ENCODE data around the gene FRAT2. TPM values are rescaled to one million over a fixed set of nuclear protein-coding genes. Genes with fewer than 3 reads are reported as not detected.
"Not testable (repeated sequence)": the region's sequence is repeated elsewhere in the genome, so short reads cannot be mapped to it uniquely, and the experiment has no call there.

FRAT2 gene
- polyA plus RNA-seq, 1 experiment, result 1.8 TPM

DNA sequence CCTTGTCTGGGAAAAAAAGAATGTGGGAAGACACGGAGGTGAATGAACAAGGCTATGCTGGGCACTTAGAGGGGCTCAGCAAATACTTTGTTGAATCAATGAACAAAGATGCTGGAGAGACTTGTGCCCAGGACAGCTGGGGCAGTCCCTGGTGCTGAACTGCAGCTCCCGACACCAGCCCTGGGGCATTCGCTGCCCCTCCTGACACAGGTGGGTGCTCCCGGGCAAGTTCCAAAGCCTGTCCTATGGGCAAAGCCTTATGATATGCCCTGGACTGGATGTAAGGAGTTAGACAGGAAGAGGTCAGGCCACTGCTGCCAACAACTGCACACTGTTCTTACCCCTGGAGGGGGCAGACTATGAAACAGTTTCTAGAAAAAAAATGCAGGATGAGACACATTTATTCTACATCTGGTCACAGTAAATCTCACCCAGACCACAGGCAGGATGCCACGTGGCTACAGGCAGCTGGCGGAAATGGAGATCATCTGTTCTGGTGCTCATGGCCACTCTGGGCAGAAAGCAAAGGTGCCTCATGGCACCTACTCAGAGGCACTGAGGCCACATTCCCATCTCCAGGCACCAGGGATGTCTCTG, 21.9 kb upstream of the FRAT2 start:
- peak; percentile 30; the same call in 1 of the 2 replicates for TF ChIP-seq CTCF (IDR thresholded peaks at IDR 0.05; ENCODE audit: insufficient read depth, low read depth, low read length)
- peaks cover 19% of the 10 kb centered on the region for H3K36me3 ChIP-seq (ENCODE audit: control insufficient read depth, insufficient read depth, low read length)
- no peaks in the 10 kb centered on the region for H3K27me3 ChIP-seq (ENCODE audit: control insufficient read depth, insufficient read depth, low read length)
- ChIA-PET CTCF (interaction anchor here (1.4 to 3.1 kb wide), 3 partner anchors 24 to 82 kb away, joined by 5 to 15 read pairs (median 5); no protein-coding TSS in a partner anchor), POLR2A (no interaction called here)
- H3K4me3 ChIP-seq (ENCODE audit: low read depth, low read length), result no peak overlapping the region
- DNase-seq (ENCODE audit: low read depth), result peak; percentile 37

DNA sequence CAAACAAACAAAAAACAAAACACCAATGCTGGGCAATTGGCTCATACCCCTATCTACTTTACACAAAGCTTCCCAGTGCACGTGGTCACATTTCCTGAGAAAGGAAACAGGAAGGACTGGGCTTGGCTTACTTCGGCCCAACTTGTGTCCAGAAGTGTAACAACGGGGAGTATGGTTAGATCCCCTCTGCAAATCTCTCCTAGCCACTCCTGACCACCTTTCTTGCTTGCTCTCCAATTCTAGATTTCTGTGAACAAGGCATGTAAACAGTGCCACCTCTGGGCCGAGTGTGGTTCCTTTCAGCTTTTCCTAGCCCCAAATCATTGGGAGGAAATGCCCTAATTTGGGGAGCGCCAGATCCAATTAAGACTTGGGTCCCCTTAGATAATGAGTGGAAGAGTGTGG, 21.0 kb upstream of the FRAT2 start:
- Histone ChIP-seq H3K4me3 (ENCODE audit: low read depth, low read length) (no peak overlapping the region), H3K27me3 (ENCODE audit: control insufficient read depth, insufficient read depth, low read length) (no peaks in the 10 kb centered on the region), H3K36me3 (ENCODE audit: control insufficient read depth, insufficient read depth, low read length) (peaks cover 17% of the 10 kb centered on the region)
- no peak for DNase-seq (ENCODE audit: low read depth)
- ChIA-PET CTCF (interaction anchor here (0.7 to 3.1 kb wide), 5 partner anchors 23 to 318 kb away, joined by 3 to 15 read pairs (median 5); no protein-coding TSS in a partner anchor), POLR2A (no interaction called here)
- peak; percentile 44 for TF ChIP-seq CTCF (IDR thresholded peaks at IDR 0.05; ENCODE audit: insufficient read depth, low read depth, low read length)

GRCh38 chr10:97353945-97354344, 19.4 kb upstream of the FRAT2 start:
- Histone ChIP-seq H3K36me3 (ENCODE audit: control insufficient read depth, insufficient read depth, low read length) (peaks cover 9% of the 10 kb centered on the region), H3K27me3 (ENCODE audit: control insufficient read depth, insufficient read depth, low read length) (no peaks in the 10 kb centered on the region), H3K4me3 (ENCODE audit: low read depth, low read length) (no peak overlapping the region)
- no peak for DNase-seq (ENCODE audit: low read depth)
- TF ChIP-seq CTCF (IDR thresholded peaks at IDR 0.05; ENCODE audit: insufficient read depth, low read depth, low read length), result no peak
- POLR2A ChIA-PET, result no interaction called here
- CTCF ChIA-PET, result interaction anchor here (1.0 kb wide), 1 partner anchor 281 kb away, joined by 5 read pairs; no protein-coding TSS in a partner anchor

DNA sequence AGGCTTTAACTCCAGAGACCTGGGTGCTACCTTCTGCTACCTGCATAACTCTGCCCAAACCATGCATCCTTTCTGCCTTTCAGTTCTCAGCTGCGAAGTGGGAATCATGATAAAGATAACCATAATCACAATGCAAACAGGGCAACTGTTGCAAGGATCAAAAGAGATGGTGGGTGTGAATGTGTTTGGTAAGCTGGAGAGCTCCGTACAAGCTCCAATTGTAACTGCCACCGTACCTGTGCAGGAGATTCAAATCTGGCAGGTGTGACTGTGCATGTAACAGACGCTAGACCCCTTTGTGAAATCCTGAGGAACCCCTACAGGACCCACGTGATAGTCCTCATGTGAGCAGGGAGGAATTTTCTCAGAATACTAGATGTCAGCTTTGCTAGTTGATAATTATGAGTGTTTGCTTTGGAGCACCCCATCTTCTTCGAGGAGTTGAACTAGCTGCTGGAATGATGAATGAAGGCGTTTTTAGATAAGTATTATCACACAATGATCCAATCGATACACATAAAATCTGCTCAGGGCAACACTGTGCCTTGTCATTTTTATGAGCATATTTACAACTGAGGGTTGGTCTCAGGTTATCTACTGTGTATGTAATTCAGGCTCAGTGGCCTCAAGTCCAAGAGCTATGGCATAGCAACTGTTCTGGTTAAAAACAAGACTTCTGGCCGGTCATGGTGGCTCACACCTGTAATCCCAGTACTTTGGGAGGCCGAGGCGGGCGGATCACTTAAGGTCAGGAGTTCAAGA, 15.4 kb upstream of the FRAT2 start:
- DNase-seq (ENCODE audit: low read depth), result no peak
- Histone ChIP-seq H3K4me3 (ENCODE audit: low read depth, low read length) (no peak overlapping the region), H3K36me3 (ENCODE audit: control insufficient read depth, insufficient read depth, low read length) (0 out of 2 replicates have a peak, but pooled peaks cover 2% of the 10 kb centered on the region), H3K27me3 (ENCODE audit: control insufficient read depth, insufficient read depth, low read length) (no peaks in the 10 kb centered on the region)
- no peak for TF ChIP-seq CTCF (IDR thresholded peaks at IDR 0.05; ENCODE audit: insufficient read depth, low read depth, low read length)
- ChIA-PET CTCF (interaction anchor here (0.6 to 1.3 kb wide), 3 partner anchors 10 to 340 kb away, joined by 3 to 4 read pairs (median 3); no protein-coding TSS in a partner anchor), POLR2A (no interaction called here)

GRCh38 chr10:97347317-97347716, 12.8 kb upstream of the FRAT2 start:
- no peak for DNase-seq (ENCODE audit: low read depth)
- no peaks in the 10 kb centered on the region for H3K27me3 ChIP-seq (ENCODE audit: control insufficient read depth, insufficient read depth, low read length)
- H3K4me3 ChIP-seq (ENCODE audit: low read depth, low read length), result no peak overlapping the region
- ChIA-PET CTCF (interaction anchor here (0.7 kb wide), 1 partner anchor 25 kb away, joined by 3 read pairs; no protein-coding TSS in a partner anchor), POLR2A (no interaction called here)
- no peaks in the 10 kb centered on the region for H3K36me3 ChIP-seq (ENCODE audit: control insufficient read depth, insufficient read depth, low read length)
- TF ChIP-seq CTCF (IDR thresholded peaks at IDR 0.05; ENCODE audit: insufficient read depth, low read depth, low read length), result no peak

DNA sequence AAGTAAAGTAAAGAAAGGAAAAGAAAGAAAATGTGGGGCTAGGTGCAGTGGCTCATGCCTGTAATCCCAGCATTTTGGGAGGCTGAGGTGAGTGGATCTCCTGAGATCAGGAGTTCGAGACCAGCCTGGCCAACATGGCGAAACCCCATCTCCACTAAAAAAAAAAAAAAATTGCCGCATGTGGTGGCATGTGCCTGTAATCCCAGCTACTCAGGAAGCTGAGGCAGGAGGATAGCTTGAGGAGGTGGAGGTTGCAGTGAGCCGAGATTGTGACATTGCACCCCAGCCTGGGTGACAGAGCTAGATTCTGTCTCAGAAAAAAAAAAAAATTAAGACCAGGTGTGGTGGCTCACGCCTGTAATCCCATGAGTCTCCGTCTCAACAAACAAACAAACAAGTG, 9.1 kb upstream of the FRAT2 start:
- H3K4me3 ChIP-seq (ENCODE audit: low read depth, low read length); H3K36me3 ChIP-seq (ENCODE audit: control insufficient read depth, insufficient read depth, low read length); H3K27me3 ChIP-seq (ENCODE audit: control insufficient read depth, insufficient read depth, low read length); POLR2A ChIA-PET; DNase-seq (ENCODE audit: low read depth): not testable (repeated sequence)
- CTCF ChIA-PET, result interaction anchor here (0.6 kb wide), 1 partner anchor 64 kb away, joined by 3 read pairs; no protein-coding TSS in a partner anchor

All from BJ (cell line).